ENCODE data around the gene PDXDC1.
"Not testable (repeated sequence)": the region's sequence is repeated elsewhere in the genome, so short reads cannot be mapped to it uniquely, and the experiment has no call there.

Gene PDXDC1

DNA sequence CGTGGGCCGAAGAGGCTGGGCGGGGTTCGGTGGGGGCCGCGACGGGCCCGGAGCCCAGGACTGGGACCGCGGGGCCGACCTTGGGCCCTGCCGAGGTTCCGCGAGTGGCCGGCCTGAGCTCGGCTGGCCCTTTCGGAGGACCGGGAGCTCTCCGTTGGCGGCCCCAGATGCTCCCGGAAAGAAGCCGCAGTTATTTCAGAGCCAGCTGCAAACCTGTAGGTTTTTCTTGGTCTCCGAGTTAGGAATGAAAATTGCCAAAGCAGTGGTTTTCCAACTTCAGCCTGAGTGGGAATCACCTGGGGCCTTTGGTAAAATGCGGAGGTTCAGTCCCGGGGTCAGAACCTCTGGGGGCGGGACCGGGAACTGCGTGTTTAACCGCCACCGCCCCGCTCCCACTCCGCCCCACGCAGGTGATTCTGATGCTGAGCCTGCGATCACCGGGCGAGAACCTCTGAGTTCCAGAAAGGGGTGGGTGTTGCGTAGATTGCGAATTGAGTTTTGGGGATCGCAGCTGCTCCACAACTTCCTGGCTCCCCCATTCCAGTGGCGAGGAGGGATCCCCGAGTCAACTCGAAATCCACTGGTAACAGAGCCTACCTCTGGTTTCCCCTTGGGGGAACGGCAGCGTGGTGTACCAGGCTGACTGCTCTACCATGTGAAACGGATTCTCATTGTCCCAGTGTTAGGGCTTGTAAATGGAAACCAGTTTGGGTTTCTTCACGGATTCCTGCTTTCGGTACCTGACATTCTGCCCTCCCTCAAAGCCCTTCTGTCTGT is 780 bp downstream of the PDXDC1 start:
- DNase-seq = peak; percentile 14 to 33 (median 22)

- DNase-seq = not testable (repeated sequence)
These were observed 2.3 kb downstream of the PDXDC1 start for GRCh38 chr16:14976971-14977736.

- DNase-seq = not testable (repeated sequence)
These were observed 3.5 kb downstream of the PDXDC1 start for GRCh38 chr16:14978281-14978680.

DNA sequence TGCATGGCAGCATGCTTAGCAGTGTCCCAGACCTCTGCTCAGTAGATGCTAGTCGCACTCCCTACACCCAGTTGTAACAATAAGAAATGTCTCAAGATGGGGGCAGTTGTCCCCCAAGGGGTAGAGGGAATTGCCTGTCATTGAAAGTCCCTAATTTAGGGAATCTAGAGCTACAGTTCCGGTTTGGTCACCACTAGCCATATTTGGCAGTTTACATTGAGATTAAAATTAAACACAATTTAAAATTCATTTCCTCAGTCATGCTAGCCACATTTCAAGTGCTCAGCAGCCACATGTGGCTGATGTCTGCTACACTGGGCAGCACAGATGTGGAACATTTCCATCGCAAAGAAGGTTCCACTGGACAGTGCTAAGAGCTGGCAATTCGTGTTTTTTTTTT is 4.1 kb downstream of the PDXDC1 start:
- not testable (repeated sequence) for DNase-seq

DNA sequence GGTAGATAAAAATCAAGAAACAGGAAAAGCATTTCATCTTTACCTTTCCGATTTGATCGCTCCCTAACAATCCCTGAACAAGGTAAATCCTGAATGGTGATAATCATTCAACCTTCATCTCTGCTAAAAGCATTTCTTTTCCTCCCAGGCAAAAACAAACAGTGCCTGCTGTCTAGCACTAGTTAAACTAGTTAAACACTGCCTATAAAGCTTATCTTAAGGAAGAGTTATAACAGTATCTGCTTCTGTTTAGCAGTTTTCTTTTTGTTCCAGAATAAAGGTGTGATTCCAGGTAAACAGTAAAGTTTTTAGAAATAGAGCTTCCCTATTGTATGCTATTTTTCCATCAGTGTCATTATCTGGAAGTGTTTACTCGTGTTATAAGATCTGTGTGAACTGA is 6.4 kb downstream of the PDXDC1 start:
- not testable (repeated sequence) for DNase-seq

DNA sequence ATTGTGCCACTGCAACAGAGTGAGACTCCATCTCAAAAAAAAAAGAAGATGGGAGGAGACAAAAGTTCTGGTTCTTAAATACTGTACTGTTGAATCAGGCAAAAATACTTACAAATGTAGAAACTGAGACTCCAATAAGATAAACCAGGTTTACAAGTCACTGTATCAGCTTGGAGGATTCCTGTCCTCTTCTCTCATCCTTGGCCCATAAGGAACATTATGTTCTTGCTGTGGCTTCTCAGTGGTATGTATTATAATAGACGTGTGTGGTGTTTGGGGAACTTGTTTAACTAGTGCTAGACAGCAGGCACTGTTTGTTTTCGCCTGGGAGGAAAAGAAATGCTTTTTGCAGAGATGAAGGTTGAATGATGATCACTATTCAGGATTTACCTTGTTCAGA is 7.7 kb downstream of the PDXDC1 start:
- DNase-seq = not testable (repeated sequence)

DNA sequence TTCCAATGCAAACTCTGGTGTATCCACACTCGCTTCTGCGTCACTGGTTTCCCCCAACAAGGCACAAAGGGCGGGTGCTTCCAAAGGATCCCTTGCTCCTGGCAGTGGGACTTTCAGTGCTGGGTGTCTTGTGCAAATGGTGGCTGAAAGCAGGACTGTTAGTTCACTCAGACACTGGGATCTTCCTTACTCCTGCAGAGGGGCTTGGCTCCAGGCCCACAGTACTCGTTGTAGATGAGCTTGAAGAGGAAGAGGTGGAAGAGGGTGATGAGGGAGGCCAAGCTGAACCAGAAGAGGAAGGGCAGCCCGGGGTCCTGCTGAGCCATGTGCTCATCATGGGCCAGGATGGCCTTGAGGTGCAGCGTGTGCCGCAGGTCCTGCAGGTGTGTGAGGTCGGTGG is 13.3 kb downstream of the PDXDC1 start:
- not testable (repeated sequence) for DNase-seq

DNA sequence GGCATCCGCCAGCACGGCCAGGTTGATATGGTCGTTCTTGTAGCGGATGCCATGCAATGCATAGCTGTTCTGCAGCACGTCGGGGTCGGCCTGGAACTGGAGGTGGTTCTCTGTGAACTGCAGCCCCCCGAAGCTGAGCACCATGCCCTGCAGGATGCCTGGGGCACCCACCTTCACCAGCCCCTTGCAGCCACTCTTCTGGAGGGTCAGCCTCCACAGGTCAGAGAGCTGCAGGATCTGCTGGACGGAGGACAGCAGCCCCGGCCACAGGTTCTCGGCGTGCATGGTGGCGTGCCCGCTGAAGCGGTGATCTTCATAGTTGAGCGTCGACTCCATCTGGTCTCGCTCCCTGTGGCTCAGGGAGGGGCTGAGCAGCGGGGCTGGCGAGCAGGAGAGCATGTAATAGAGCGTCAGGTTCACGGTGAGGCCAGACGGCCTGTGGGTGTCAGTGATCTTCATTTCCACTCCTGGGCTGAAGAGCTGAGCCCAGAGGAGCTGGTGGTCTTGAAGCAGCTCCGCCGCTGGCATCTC is 13.9 kb downstream of the PDXDC1 start:
- DNase-seq = not testable (repeated sequence)

- not testable (repeated sequence) for DNase-seq
These were observed 14.8 kb downstream of the PDXDC1 start for GRCh38 chr16:14989291-14990281.

DNA sequence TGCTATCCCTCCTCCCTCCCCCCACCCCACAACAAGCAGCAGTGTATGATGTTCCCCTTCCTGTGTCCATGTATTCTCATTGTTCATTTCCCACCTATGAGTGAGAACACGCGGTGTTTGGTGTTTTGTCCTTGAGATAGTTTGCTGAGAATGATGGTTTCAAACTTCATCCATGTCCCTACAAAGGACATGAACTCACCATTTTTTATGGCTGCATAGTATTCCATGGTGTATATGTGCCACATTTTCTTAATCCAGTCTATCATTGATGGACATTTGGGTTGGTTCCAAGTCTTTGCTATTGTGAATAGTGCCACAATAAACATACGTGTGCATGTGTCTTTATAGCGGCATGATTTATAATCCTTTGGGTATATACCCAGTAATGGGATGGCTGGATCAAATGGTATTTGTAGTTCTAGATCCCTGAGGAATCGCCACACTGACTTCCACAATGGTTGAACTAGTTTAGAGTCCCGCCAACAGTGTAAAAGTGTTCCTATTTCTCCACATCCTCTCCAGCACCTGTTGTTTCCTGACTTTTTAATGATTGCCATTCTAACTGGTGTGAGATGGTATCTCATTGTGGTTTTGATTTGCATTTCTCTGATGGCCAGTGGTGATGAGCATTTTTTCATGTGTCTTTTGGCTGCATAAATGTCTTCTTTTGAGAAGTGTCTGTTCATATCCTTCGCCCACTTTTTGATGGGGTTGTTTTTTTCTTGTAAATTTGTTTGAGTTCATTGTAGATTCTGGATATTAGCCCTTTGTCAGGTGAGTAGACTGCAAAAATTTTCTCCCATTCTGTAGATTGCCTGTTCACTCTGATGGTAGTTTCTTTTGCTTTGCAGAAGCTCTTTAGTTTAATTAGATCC is 18.7 kb downstream of the PDXDC1 start:
- DNase-seq = not testable (repeated sequence)

DNA sequence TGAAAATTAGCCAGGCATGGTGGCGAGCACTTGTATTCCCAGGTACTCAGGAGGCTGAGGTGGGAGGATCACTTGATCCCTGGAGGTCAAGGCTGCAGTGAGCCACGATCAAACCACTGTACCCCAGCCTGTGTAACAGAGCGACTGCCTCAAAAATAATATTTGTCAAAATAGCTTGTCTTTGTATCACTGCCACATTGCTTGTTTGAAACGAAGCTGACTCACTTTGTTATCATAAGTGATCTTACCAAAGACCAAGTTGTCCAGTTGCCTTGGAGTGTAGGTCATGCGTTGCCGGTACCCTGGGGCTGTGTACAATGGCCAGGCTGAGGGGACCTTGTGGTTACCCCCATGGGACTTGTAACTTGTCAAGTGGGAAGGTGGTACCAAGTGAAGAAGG is 21.9 kb downstream of the PDXDC1 start:
- not testable (repeated sequence) for DNase-seq

DNA sequence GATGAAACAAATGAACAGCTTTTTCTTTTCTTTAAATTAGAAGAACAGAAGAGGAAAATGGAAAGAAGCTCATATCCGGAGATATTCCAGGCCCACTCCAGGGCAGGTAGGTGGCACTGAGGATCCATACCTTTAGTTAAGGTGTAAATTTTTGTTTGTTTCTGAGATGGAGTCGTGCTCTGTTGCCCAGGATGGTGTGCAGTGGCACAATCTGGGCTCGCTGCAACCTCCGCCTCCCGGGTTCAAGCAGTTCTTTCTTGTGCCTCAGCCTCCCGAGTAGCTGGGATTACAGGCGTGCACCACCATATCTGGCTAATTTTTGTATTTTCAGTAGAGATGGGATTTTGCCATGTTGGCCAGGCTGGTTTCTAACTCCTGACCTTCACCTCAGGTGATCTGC is 23.5 kb downstream of the PDXDC1 start:
- not testable (repeated sequence) for DNase-seq

DNA sequence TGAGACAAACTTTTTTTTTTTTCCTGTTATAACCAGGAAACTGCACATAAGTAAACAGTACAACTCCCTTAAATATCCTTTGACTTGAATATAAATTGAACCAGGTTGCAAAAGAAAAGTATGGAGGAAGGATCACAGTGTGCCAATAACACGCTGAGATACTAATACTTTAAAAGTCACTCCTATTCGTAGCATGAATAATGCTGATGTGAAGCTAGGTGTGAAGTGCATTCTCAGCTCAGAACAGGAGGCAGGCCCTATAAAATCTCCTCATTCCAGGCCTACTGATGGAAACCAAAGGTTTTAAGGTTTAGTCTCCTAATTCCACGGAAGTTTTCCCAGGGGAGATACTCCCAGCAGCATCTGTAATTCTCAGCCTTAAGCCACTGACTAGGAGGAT is 25.0 kb downstream of the PDXDC1 start:
- not testable (repeated sequence) for DNase-seq

DNA sequence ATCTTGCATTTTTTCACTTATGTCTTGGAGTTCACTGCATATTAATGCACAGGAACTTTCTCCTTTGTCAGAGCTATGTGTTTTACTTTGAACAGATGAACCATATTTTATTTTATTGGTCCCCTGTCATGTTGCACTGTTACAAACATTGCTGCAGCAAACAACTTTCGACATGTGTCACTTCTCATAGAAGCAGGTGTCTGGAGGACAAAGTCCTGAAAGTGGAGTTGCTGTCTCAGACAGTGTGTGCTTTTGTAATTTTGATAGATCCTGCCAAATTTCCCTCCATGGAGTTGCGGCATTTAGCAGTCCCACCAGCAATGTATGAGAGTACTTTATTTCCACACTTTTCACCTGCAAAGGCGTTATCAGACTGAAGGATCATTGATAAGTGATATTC is 27.6 kb downstream of the PDXDC1 start:
- not testable (repeated sequence) for DNase-seq

- not testable (repeated sequence) for DNase-seq
These were observed 30.7 kb downstream of the PDXDC1 start for GRCh38 chr16:15005357-15006132.

DNA sequence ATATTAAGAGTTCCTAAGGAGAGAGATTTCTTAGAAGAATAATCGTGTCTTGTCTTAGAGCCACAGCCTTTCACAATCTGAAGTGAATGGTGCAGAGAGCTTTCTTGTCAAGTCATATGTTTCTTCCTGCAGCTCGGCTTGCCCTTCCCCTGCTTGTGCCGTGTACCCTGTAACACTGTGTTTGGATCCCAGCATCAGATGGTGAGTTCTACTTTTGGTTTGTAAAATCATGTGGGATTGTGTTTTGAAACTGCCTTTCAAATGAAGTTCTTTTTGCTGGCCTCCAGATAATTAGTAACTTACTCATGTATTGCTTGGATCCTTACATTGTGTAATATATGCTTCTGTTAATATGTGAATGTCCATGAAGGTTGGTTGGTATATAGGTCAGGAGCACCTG is 33.8 kb downstream of the PDXDC1 start:
- DNase-seq = not testable (repeated sequence)

- DNase-seq = not testable (repeated sequence)
These were observed 38.1 kb downstream of the PDXDC1 start for GRCh38 chr16:15012941-15013340.

DNA sequence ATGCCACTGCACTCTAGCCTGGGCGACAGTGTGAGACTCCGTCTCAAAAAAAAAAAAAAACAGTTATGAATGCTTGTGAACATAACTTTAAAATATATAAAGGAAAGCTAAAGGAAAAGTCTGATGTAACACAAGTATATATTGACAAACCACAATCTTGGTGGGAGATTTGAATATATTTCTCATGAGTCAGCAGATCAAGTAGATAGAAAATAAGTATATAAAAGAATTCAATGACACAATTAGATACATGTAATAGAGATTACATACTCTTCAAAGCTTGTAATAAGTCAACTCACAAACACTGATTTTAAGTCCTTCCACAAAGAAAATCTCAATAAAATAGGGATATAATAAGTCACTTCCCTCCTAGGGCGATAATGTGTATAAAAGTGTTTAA is 40.8 kb downstream of the PDXDC1 start:
- not testable (repeated sequence) for DNase-seq

- DNase-seq = not testable (repeated sequence)
These were observed 41.5 kb downstream of the PDXDC1 start for GRCh38 chr16:15016354-15016753.

- DNase-seq = not testable (repeated sequence)
These were observed 42.2 kb downstream of the PDXDC1 start for GRCh38 chr16:15016951-15017580.

Measured in activated CD4-positive, CD25-positive, alpha-beta regulatory T cell (primary cell).